ENCODE results near the gene ARHGAP26. TPM values are rescaled to one million over a fixed set of nuclear protein-coding genes. Genes with fewer than 3 reads are reported as not detected.

The ARHGAP26 gene
- total RNA-seq, 1 experiment from 2014 or later: 79.8 TPM

- POLR2A ChIA-PET: interaction anchor here (0.5 kb wide), 1 partner anchor 240 kb away, joined by 4 read pairs; no protein-coding TSS in a partner anchor
- intact Hi-C loops (cut with micrococcal nuclease; ENCODE audit: unreplicated experiment): no loop called here
- H3K9me3 Mint-ChIP-seq (ENCODE audit: unreplicated experiment): no peaks in the 10 kb centered on the region
Observed at GRCh38 chr5:143078971-143079370, 308.8 kb downstream of the ARHGAP26 start.

GRCh38 chr5:143080407-143080806, 310.2 kb downstream of the ARHGAP26 start:
- H3K4me3 Mint-ChIP-seq (ENCODE audit: unreplicated experiment): no peak overlapping the region
- peaks cover 15% of the 10 kb centered on the region for H3K4me1 Mint-ChIP-seq (ENCODE audit: low read depth, unreplicated experiment)
- Histone ChIP-seq H3K4me1 (no peaks in the 10 kb centered on the region), H3K27me3 (replicated peaks; ENCODE audit: control insufficient read depth, insufficient read depth, low read length) (no peaks in the 10 kb centered on the region), H3K36me3 (ENCODE audit: control insufficient read depth, insufficient read depth, low read length) (no peaks in the 10 kb centered on the region; the same call in 1 of the 2 replicates), H3K9me3 (no peaks in the 10 kb centered on the region), H3K4me3 (ENCODE audit: low read depth, low read length) (no peak overlapping the region)
- ChIA-PET POLR2A (no interaction called here), CTCF (no interaction called here)
- H3K27me3 Mint-ChIP-seq (ENCODE audit: insufficient read depth, unreplicated experiment): no peaks in the 10 kb centered on the region
- no peaks in the 10 kb centered on the region for H3K9me3 Mint-ChIP-seq (ENCODE audit: unreplicated experiment)
- no peak for TF ChIP-seq CTCF (IDR thresholded peaks at IDR 0.05; ENCODE audit: insufficient read depth in 1 of 2, low read depth in 1 of 2, low read length in 1 of 2, severe bottlenecking in 1 of 2, unreplicated experiment in 1 of 2)
- no peak overlapping the region for H3K27ac Mint-ChIP-seq (ENCODE audit: unreplicated experiment)
- intact Hi-C loops (cut with micrococcal nuclease; ENCODE audit: unreplicated experiment): no loop called here
- DNase-seq: no peak
- peaks cover 30% of the 10 kb centered on the region for H3K36me3 Mint-ChIP-seq (ENCODE audit: insufficient read depth, unreplicated experiment)
- BruUV-seq (replicated peaks): no TSS peak

More at GRCh38 chr5:143078971-143079370, 308.8 kb downstream of the ARHGAP26 start:
- CTCF ChIA-PET: no interaction called here
- Histone ChIP-seq H3K4me3 (ENCODE audit: low read depth, low read length) (no peak overlapping the region), H3K9me3 (no peaks in the 10 kb centered on the region), H3K27me3 (replicated peaks; ENCODE audit: control insufficient read depth, insufficient read depth, low read length) (no peaks in the 10 kb centered on the region), H3K4me1 (no peaks in the 10 kb centered on the region), H3K36me3 (ENCODE audit: control insufficient read depth, insufficient read depth, low read length) (no peaks in the 10 kb centered on the region; the same call in 1 of the 2 replicates)
- no peak for TF ChIP-seq CTCF (IDR thresholded peaks at IDR 0.05; ENCODE audit: insufficient read depth in 1 of 2, low read depth in 1 of 2, low read length in 1 of 2, severe bottlenecking in 1 of 2, unreplicated experiment in 1 of 2)
- Mint-ChIP-seq H3K36me3 (ENCODE audit: insufficient read depth, unreplicated experiment) (peaks cover 36% of the 10 kb centered on the region), H3K27me3 (ENCODE audit: insufficient read depth, unreplicated experiment) (no peaks in the 10 kb centered on the region), H3K4me3 (ENCODE audit: unreplicated experiment) (no peak overlapping the region), H3K4me1 (ENCODE audit: low read depth, unreplicated experiment) (peaks cover 9% of the 10 kb centered on the region), H3K27ac (ENCODE audit: unreplicated experiment) (peak overlapping the region; percentile 55)
- no peak for DNase-seq
- BruUV-seq (replicated peaks): no TSS peak

DNA sequence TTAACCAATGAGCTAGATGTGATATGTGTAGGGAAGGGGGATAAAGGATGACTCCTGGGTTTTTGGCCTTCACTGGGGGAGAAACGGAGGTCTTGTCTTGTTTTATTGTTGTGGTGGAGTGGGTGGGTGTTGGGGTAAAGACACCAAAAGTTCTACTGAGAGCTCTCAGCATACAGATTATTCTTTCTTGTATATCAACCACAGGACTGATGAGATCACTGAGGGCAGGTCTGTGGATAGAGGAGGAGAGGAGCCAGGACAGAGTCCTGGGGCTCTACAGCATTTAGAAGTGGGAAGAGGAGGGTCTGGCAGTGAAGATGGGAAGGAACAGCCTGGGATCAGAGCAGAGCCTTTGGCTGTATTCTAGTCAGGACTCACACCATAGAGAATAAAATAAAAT, 310.8 kb downstream of the ARHGAP26 start:
- no TSS peak for BruUV-seq (replicated peaks)
- no peaks in the 10 kb centered on the region for H3K27me3 Mint-ChIP-seq (ENCODE audit: insufficient read depth, unreplicated experiment)
- no peak for TF ChIP-seq CTCF (IDR thresholded peaks at IDR 0.05; ENCODE audit: insufficient read depth in 1 of 2, low read depth in 1 of 2, low read length in 1 of 2, severe bottlenecking in 1 of 2, unreplicated experiment in 1 of 2)
- ChIA-PET CTCF (no interaction called here), POLR2A (no interaction called here)
- intact Hi-C loops (cut with micrococcal nuclease; ENCODE audit: unreplicated experiment): no loop called here
- no peaks in the 10 kb centered on the region; the same call in 1 of the 2 replicates for H3K36me3 ChIP-seq (ENCODE audit: control insufficient read depth, insufficient read depth, low read length)
- H3K36me3 Mint-ChIP-seq (ENCODE audit: insufficient read depth, unreplicated experiment): peaks cover 28% of the 10 kb centered on the region
- no peak overlapping the region for H3K27ac Mint-ChIP-seq (ENCODE audit: unreplicated experiment)
- no peaks in the 10 kb centered on the region for H3K9me3 Mint-ChIP-seq (ENCODE audit: unreplicated experiment)
- H3K4me3 Mint-ChIP-seq (ENCODE audit: unreplicated experiment): no peak overlapping the region
- DNase-seq: no peak
- no peaks in the 10 kb centered on the region for H3K27me3 ChIP-seq (replicated peaks; ENCODE audit: control insufficient read depth, insufficient read depth, low read length)
- H3K9me3 ChIP-seq: no peaks in the 10 kb centered on the region
- no peaks in the 10 kb centered on the region for H3K4me1 ChIP-seq
- H3K4me1 Mint-ChIP-seq (ENCODE audit: low read depth, unreplicated experiment): peaks cover 16% of the 10 kb centered on the region
- H3K4me3 ChIP-seq (ENCODE audit: low read depth, low read length): no peak overlapping the region
